A549 (cell line): ENCODE results near the gene PACSIN1. TPM values are rescaled to one million over a fixed set of nuclear protein-coding genes. Genes with fewer than 3 reads are reported as not detected.

ENCODE experiments used
- ATAC-seq, 2 experiments: fragments of 200-7000 bp in 1 of 2; fragments of >200 bp in 1 of 2; cut with Nextera tagmentation in 1 of 2; cut with Tn5 transposase in 1 of 2; 3 replicates each; pipeline versions ENCODE4 v1.8.0 to v1.9.1; 2018 to 2020; ENCODE audit warnings: mild to moderate bottlenecking in 1 of 2, moderate library complexity in 1 of 2
- CTCF ChIA-PET: fragments of 300-600 bp; sonication (Branson Sonifier 250); formaldehyde crosslinking; extraction: SDS; loops from one replicate; lab custom pipeline; 2021; ENCODE audit warnings: antibody characterized with exemption, inconsistent platforms; lab: Yijun Ruan, JAX
- POLR2A ChIA-PET: fragments of 350-600 bp; formaldehyde crosslinking; extraction: SDS; loops from one replicate; lab custom pipeline; 2021; ENCODE audit warnings: antibody characterized with exemption, inconsistent platforms; lab: Yijun Ruan, JAX
- DNase-seq, 2 experiments: peaks; one replicate each; pipeline versions ENCODE4 v3.0.0 to v3.0.0-alpha.2; 2011 to 2016; ENCODE audit warnings: low read depth in 1 of 2, low spot score in 1 of 2
- FAIRE-seq: peaks from 2 replicates; lab custom pipeline; 2011; peaks lifted over from hg19 to GRCh38; lab: Jason Lieb, UNC
- H3K27ac ChIP-seq, 2 experiments: fragments of >200 bp; sonication (Bioruptor Twin); formaldehyde crosslinking; 3 replicates each; pipeline ENCODE4 v1.5.1; 2016 to 2017
- H3K4me1 ChIP-seq: fragments of >200 bp; sonication (Bioruptor Twin); formaldehyde crosslinking; 3 replicates; pipeline ENCODE4 v1.6.1; 2016
- H3K4me2 ChIP-seq: fragments of >200 bp; sonication (Bioruptor Twin); formaldehyde crosslinking; 3 replicates; pipeline ENCODE4 v1.6.1; 2016
- H3K4me3 ChIP-seq: fragments of >200 bp; sonication (Bioruptor Twin); formaldehyde crosslinking; 3 replicates; pipeline ENCODE4 v1.5.1; 2016
- H3K9me3 ChIP-seq: fragments of >200 bp; sonication (Bioruptor Twin); formaldehyde crosslinking; 3 replicates; pipeline ENCODE4 v1.6.1; 2016
- ATOH8 ChIP-seq: fragments of 250-450 bp; sonication (Bioruptor Pico); IDR thresholded peaks from 2 replicates; pipeline ENCODE4 v1.5.0; 2020; ENCODE audit warnings: low read depth, mild to moderate bottlenecking, moderate library complexity
- BHLHE40 ChIP-seq: IDR thresholded peaks from 2 replicates; pipeline ENCODE4 v1.6.1; 2012; ENCODE audit warnings: low read depth, low read length, inconsistent platforms
- CBX2 ChIP-seq: fragments of 200-600 bp; sonication (generic); IDR thresholded peaks from 2 replicates; pipeline ENCODE4 v1.6.1; 2016; ENCODE audit warnings: low read depth, mild to moderate bottlenecking, borderline replicate concordance
- CTCF ChIP-seq: fragments of >200 bp; sonication (Bioruptor Twin); formaldehyde crosslinking; IDR thresholded peaks from 3 replicates; pipeline ENCODE4 v1.5.1; 2016
- E2F6 ChIP-seq: IDR thresholded peaks from 2 replicates; pipeline ENCODE4 v1.6.1; 2012; ENCODE audit warnings: low read depth, borderline replicate concordance
- EHF ChIP-seq: fragments of 250-450 bp; sonication (Bioruptor Pico); IDR thresholded peaks from 2 replicates; pipeline ENCODE4 v1.5.0; 2020; ENCODE audit warnings: mild to moderate bottlenecking
- EP300 ChIP-seq, 2 experiments: fragments of >200 bp; sonication (Bioruptor Twin); formaldehyde crosslinking; IDR thresholded peaks; 2 replicates in 1 of 2; 3 replicates in 1 of 2; pipeline ENCODE4 v1.6.1; 2016 to 2017
- FOSL2 ChIP-seq, 2 experiments: fragments of 450-650 bp in 1 of 2; fragments of >200 bp in 1 of 2; sonication (Bioruptor Twin) in 1 of 2; formaldehyde crosslinking; IDR thresholded peaks; 2 replicates each; pipeline versions ENCODE4 v1.5.0 to v1.6.1; 2016 to 2020; ENCODE audit warnings: mild to moderate bottlenecking in 1 of 2, moderate library complexity in 1 of 2
- FOXS1 ChIP-seq: fragments of 250-450 bp; sonication (Bioruptor Pico); IDR thresholded peaks from 2 replicates; pipeline ENCODE4 v1.5.0; 2020; ENCODE audit warnings: mild to moderate bottlenecking, moderate library complexity
- GATA3 ChIP-seq: IDR thresholded peaks from 2 replicates; pipeline ENCODE4 v1.6.1; 2012; ENCODE audit warnings: borderline replicate concordance
- HMGXB4 ChIP-seq: fragments of 250-450 bp; sonication (Bioruptor Pico); IDR thresholded peaks from 2 replicates; pipeline ENCODE4 v1.5.0; 2021; ENCODE audit warnings: mild to moderate bottlenecking, moderate library complexity, borderline replicate concordance
- HOXA7 ChIP-seq: fragments of 250-450 bp; sonication (Bioruptor Pico); IDR thresholded peaks from 2 replicates; pipeline ENCODE4 v1.5.0; 2020; ENCODE audit warnings: mild to moderate bottlenecking, moderate library complexity
- JUN ChIP-seq, 2 experiments: fragments of >200 bp; sonication (Bioruptor Twin); formaldehyde crosslinking; IDR thresholded peaks; 2 replicates in 1 of 2; 3 replicates in 1 of 2; pipeline ENCODE4 v1.6.1; 2016 to 2017
- KDM5A ChIP-seq: fragments of 200-600 bp; sonication (generic); IDR thresholded peaks from 2 replicates; pipeline ENCODE4 v1.6.1; 2016; ENCODE audit warnings: antibody characterized with exemption, mild to moderate bottlenecking
- MAX ChIP-seq: IDR thresholded peaks from 2 replicates; pipeline ENCODE4 v1.6.1; 2012
- MAZ ChIP-seq: fragments of 150-350 bp; IDR thresholded peaks from 2 replicates; pipeline ENCODE4 v1.6.1; 2014; ENCODE audit warnings: antibody characterized with exemption, low read depth, low read length, borderline replicate concordance
- MYC ChIP-seq: IDR thresholded peaks from 2 replicates; pipeline ENCODE4 v1.6.1; 2012; ENCODE audit warnings: mild to moderate bottlenecking, inconsistent platforms, low read length, improper control_type of control experiment, borderline replicate concordance
- NPAS2 ChIP-seq: fragments of 250-450 bp; sonication (Bioruptor Pico); IDR thresholded peaks from 2 replicates; pipeline ENCODE4 v1.8.0; 2022; ENCODE audit warnings: mild to moderate bottlenecking, moderate library complexity, borderline replicate concordance
- NR3C1 ChIP-seq: fragments of >200 bp; sonication (Bioruptor Twin); formaldehyde crosslinking; IDR thresholded peaks from 3 replicates; pipeline ENCODE4 v1.6.1; 2017
- PBX3 ChIP-seq: IDR thresholded peaks from 2 replicates; pipeline ENCODE4 v1.6.1; 2012
- RAD21 ChIP-seq, 2 experiments: fragments of >200 bp in 1 of 2; sonication (Bioruptor Twin) in 1 of 2; formaldehyde crosslinking in 1 of 2; IDR thresholded peaks in 1 of 2; conservative IDR thresholded peaks in 1 of 2; 2 replicates in 1 of 2; 3 replicates in 1 of 2; pipeline ENCODE4 v1.6.1; 2012 to 2018; ENCODE audit warnings: inconsistent platforms in 1 of 2
- USF2 ChIP-seq: fragments of 450-650 bp; IDR thresholded peaks from 2 replicates; pipeline ENCODE4 v1.6.1; 2014; ENCODE audit warnings: antibody characterized with exemption
- WGBS: methylation state at CpG from one replicate; pipeline ENCODE4 v1.1.6; 2017; ENCODE audit errors: missing lambda C conversion rate; 5-methylcytosine and 5-hydroxymethylcytosine counted together
- polyA plus RNA-seq, 4 experiments: library from polyadenylated mRNA; depleted of rRNA in 3 of 4; stranded (reverse); fragments of >200 nt; fragmentation: RNase III in 1 of 4; extraction: RNeasy Plus Mini Kit Qiagen cat#74134 plus additional on column Dnase treatment in 1 of 4; gene quantifications; 2 replicates in 3 of 4; 3 replicates in 1 of 4; pipeline ENCODE4 v1.2.3, GENCODE V29; 2011 to 2017

The PACSIN1 gene
- polyA plus RNA-seq, 2 of the 4 experiments (the other 2 are of a cell fraction): 0.14 to 0.30 TPM

GRCh38 chr6:34493344-34493743 is 27.5 kb downstream of the PACSIN1 start:
- Histone ChIP-seq H3K27ac (no peak overlapping the region), H3K4me3 (no peak overlapping the region), H3K9me3 (no peaks in the 10 kb centered on the region), H3K4me2 (no peak overlapping the region), H3K4me1 (no peaks in the 10 kb centered on the region)
- no peak for FAIRE-seq
- ChIA-PET POLR2A (no interaction called here), CTCF (no interaction called here)
- WGBS: 65% methylated on average over 4 of the region's 4 CpGs
- DNase-seq: no peak
- no peak for ATAC-seq
- TF ChIP-seq USF2: no peak
- TF ChIP-seq MYC: no peak
- TF ChIP-seq MAX: no peak
- TF ChIP-seq HOXA7 (CRISPR knock-in tag): no peak

- Histone ChIP-seq H3K9me3 (0 out of 3 replicates have a peak, but pooled peaks cover under 1% of the 10 kb centered on the region), H3K4me2 (no peak overlapping the region), H3K4me3 (no peak overlapping the region), H3K4me1 (no peaks in the 10 kb centered on the region), H3K27ac (no peak overlapping the region)
- ChIA-PET POLR2A (no interaction called here), CTCF (interaction anchor here (1.1 kb wide), 1 partner anchor 33 kb away, joined by 4 read pairs; no protein-coding TSS in a partner anchor)
- DNase-seq (no peak), ATAC-seq (no peak), FAIRE-seq (no peak)
- 77% methylated on average over 3 of the region's 3 CpGs for WGBS
- TF ChIP-seq FOXS1 (CRISPR knock-in tag) (no peak), MAZ (no peak), GATA3 (no peak), MAX (no peak), HOXA7 (CRISPR knock-in tag) (no peak), EP300 (IDR thresholded peaks at IDR 0.05) (no peak), HMGXB4 (CRISPR knock-in tag) (no peak), EHF (no peak), RAD21 (conservative IDR thresholded peaks at IDR 0.05 in 1 of 2, IDR thresholded peaks at IDR 0.05 in 1 of 2) (no peak), CTCF (no peak), NR3C1 (no peak), E2F6 (no peak), NPAS2 (CRISPR knock-in tag) (no peak), MYC (no peak), JUN (IDR thresholded peaks at IDR 0.05) (no peak)
Measured at GRCh38 chr6:34494973-34495372, 29.1 kb downstream of the PACSIN1 start.

- WGBS: 42% methylated on average over 6 of the region's 9 CpGs
- TF ChIP-seq ATOH8 (CRISPR knock-in tag) (no peak), KDM5A (no peak), USF2 (no peak), BHLHE40 (no peak), PBX3 (no peak), CBX2 (no peak), FOSL2 (IDR thresholded peaks at IDR 0.05) (no peak), FOSL2 (CRISPR knock-in tag; IDR thresholded peaks at IDR 0.05) (no peak)
Measured at GRCh38 chr6:34496103-34496685, 30.3 kb downstream of the PACSIN1 start.

More at GRCh38 chr6:34496103-34496685, 30.3 kb downstream of the PACSIN1 start:
- ChIA-PET POLR2A (no interaction called here), CTCF (interaction anchor here (0.9 to 1.6 kb wide), 2 partner anchors 36 to 372 kb away, joined by 3 to 5 read pairs; no protein-coding TSS in a partner anchor)
- Histone ChIP-seq H3K4me3 (no peak overlapping the region), H3K27ac (no peak overlapping the region), H3K9me3 (peaks cover 9% of the 10 kb centered on the region; the same call in 1 of the 3 replicates), H3K4me2 (no peak overlapping the region), H3K4me1 (no peaks in the 10 kb centered on the region)
- ATAC-seq (no peak), FAIRE-seq (no peak), DNase-seq (no peak)
